ENCODE results near the gene BMP4. TPM values are rescaled to one million over a fixed set of nuclear protein-coding genes. Genes with fewer than 3 reads are reported as not detected.

BMP4 gene
- total and polyA plus RNA-seq, 2 of the 13 experiments (the other 11 are each of a cell fraction or from before 2014, with no cell fraction given), result 56.4 to 169 TPM

- no peak for TF ChIP-seq ZBTB46 (CRISPR knock-in tag; IDR thresholded peaks at IDR 0.05; ENCODE audit: borderline replicate concordance)
- no peak for TF ChIP-seq LCORL (IDR thresholded peaks at IDR 0.05)
- TF ChIP-seq LCORL (CRISPR knock-in tag; IDR thresholded peaks at IDR 0.05), result no peak; the same call in none of the 2 replicates
Measured at GRCh38 chr14:53956427-53957201, at the start of gene BMP4 (continued).

- intact Hi-C loops (cut with micrococcal nuclease; ENCODE audit: unreplicated experiment) (no loop called here), in situ Hi-C loops (cut with HindIII; ENCODE audit: extremely low pct_ligation_motif_present, low pct_unique_long_range_greater_than_20kb) (no loop called here)
- BruUV-seq (replicated peaks), result no TSS peak
- ChIA-PET CTCF (ENCODE audit: low intra/inter-chr PET ratio, low total read pairs) (no interaction called here), POLR2A (no interaction called here)
- peak; percentile 31; the same call in 1 of the 3 replicates for ATAC-seq
- FAIRE-seq, result no peak
- no peak overlapping the region for H3K4me2 ChIP-seq (ENCODE audit: low read depth, low read length)
- H3K9me3 ChIP-seq (ENCODE audit: low read length), result no peaks in the 10 kb centered on the region
- no peaks in the 10 kb centered on the region for H4K20me1 ChIP-seq (ENCODE audit: insufficient read depth, low read length)
- peaks cover 52% of the 10 kb centered on the region for H3K4me1 ChIP-seq (ENCODE audit: insufficient read depth, low read length)
- H3K4me3 ChIP-seq (replicated peaks in 1 of 3; ENCODE audit: insufficient read depth in 1 of 3, low read depth in 2 of 3, low read length in 3 of 3), result no peak overlapping the region
- no peak for TF ChIP-seq ZZZ3 (CRISPR knock-in tag; IDR thresholded peaks at IDR 0.05; ENCODE audit: borderline replicate concordance)
- peak; percentile 81 for TF ChIP-seq SIX4 (CRISPR knock-in tag; IDR thresholded peaks at IDR 0.05)
- TF ChIP-seq SIX1 (CRISPR knock-in tag; IDR thresholded peaks at IDR 0.05; ENCODE audit: borderline replicate concordance), result peak; percentile 82; the same call in 1 of the 2 replicates
- WGBS (ENCODE audit: low lambda C conversion rate), result 82% methylated on average over 2 of the region's 2 CpGs
- no peaks in the 10 kb centered on the region for H3K27me3 ChIP-seq (ENCODE audit: control insufficient read depth in 1 of 2, insufficient read depth in 2 of 2, low read length in 2 of 2)
- no peak overlapping the region for H3K27ac ChIP-seq (ENCODE audit: extremely low read length, insufficient read depth, low read length)
- H2AFZ ChIP-seq (ENCODE audit: low read length), result no peak overlapping the region
- H3K79me2 ChIP-seq (ENCODE audit: insufficient read depth, low read length), result no peaks in the 10 kb centered on the region
- DNase-seq (ENCODE audit: low spot score), result peak; percentile 28
- H3K9ac ChIP-seq (ENCODE audit: insufficient read depth, low read depth, low read length), result no peak overlapping the region
- H3K36me3 ChIP-seq (replicated peaks in 1 of 2; ENCODE audit: control insufficient read depth in 1 of 2, insufficient read depth in 2 of 2, low read length in 2 of 2), result no peaks in the 10 kb centered on the region
Measured at GRCh38 chr14:54003064-54003463, 46.4 kb upstream of the BMP4 start.

Data from HepG2 (cell line).